ENCODE measurements around the gene MICA. TPM values are rescaled to one million over a fixed set of nuclear protein-coding genes. Genes with fewer than 3 reads are reported as not detected.
"Not testable (repeated sequence)": the region's sequence is repeated elsewhere in the genome, so short reads cannot be mapped to it uniquely, and the experiment has no call there.

MICA gene
- polyA plus RNA-seq, 1 of the 3 experiments (the other 2 are of a cell fraction): 28.8 TPM

DNA sequence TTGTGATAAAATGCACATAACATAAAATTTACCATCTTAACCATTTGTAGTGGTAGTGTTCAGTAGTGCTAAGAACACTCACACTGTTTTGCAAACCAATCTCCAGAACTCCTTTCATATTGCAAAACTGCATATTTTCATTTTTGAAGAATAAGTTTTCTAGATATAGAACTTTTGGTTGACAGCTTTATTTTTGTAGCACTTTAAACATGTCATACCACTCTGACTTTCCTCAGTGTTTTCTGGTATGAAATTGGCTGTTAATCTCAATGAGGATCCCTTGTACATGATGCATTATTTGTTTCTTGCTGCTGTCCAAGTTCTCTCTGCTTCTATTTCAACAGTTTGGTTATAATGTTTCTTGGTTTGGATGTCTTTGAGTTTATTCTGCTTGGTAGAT lies 49.5 kb downstream of the MICA start (continued):
- TF ChIP-seq USF1 (IDR thresholded peaks at IDR 0.05; ENCODE audit: borderline replicate concordance, low read depth) (no peak), RXRA (IDR thresholded peaks at IDR 0.05; ENCODE audit: borderline replicate concordance, low read depth) (no peak), TAF1 (IDR thresholded peaks at IDR 0.05; ENCODE audit: borderline replicate concordance, low read depth, low read length) (no peak), CHD2 (IDR thresholded peaks at IDR 0.05; ENCODE audit: low read length, partially characterized antibody) (no peak), TCF12 (IDR thresholded peaks at IDR 0.05) (no peak), JUND (IDR thresholded peaks at IDR 0.05) (no peak)
- TF ChIP-seq, protein P1, sequence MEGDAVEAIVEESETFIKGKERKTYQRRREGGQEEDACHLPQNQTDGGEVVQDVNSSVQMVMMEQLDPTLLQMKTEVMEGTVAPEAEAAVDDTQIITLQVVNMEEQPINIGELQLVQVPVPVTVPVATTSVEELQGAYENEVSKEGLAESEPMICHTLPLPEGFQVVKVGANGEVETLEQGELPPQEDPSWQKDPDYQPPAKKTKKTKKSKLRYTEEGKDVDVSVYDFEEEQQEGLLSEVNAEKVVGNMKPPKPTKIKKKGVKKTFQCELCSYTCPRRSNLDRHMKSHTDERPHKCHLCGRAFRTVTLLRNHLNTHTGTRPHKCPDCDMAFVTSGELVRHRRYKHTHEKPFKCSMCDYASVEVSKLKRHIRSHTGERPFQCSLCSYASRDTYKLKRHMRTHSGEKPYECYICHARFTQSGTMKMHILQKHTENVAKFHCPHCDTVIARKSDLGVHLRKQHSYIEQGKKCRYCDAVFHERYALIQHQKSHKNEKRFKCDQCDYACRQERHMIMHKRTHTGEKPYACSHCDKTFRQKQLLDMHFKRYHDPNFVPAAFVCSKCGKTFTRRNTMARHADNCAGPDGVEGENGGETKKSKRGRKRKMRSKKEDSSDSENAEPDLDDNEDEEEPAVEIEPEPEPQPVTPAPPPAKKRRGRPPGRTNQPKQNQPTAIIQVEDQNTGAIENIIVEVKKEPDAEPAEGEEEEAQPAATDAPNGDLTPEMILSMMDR (IDR thresholded peaks at IDR 0.05): no peak

DNA sequence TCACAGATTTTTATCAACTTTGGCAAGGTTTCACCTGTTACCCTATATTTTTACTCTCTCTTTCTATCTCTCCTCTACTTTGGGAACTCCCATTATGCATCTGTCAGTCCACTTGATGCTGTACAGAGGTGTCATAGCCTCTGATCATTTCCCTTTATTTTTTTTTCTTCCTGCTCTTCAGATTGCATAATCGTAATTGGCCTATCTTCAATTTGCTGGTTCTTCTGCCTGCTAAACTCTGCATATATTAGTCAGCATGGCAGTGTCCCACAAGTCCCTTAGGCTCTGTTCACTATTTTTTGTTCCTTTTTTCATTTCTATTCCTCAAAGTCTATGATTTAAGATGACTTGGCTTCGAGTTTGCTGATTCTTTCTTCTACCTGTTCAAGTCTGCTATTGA lies 49.9 kb downstream of the MICA start:
- Histone ChIP-seq H2AFZ (ENCODE audit: low read depth) (no peak overlapping the region), H3K79me2 (ENCODE audit: insufficient read depth) (no peaks in the 10 kb centered on the region), H3K36me3 (replicated peaks in 1 of 2; ENCODE audit: control insufficient read depth in 1 of 2, insufficient read depth in 2 of 2, low read length in 1 of 2) (no peaks in the 10 kb centered on the region), H3K9me2 (no peaks in the 10 kb centered on the region), H3K27me3 (ENCODE audit: insufficient read depth) (peaks cover 8% of the 10 kb centered on the region), H3K4me1 (ENCODE audit: control insufficient read depth in 1 of 2, insufficient read depth in 2 of 2, low read depth in 1 of 2, low read length in 1 of 2) (no peaks in the 10 kb centered on the region), H3K27ac (ENCODE audit: low read depth in 2 of 2, low read length in 1 of 2) (no peak overlapping the region), H3K9me3 (no peaks in the 10 kb centered on the region), H4K20me1 (ENCODE audit: insufficient read depth) (no peaks in the 10 kb centered on the region), H3K9ac (no peak overlapping the region), H3K4me2 (no peak overlapping the region), H3F3A (replicated peaks; ENCODE audit: insufficient read depth) (no peaks in the 10 kb centered on the region), H3K4me3 (ENCODE audit: low read depth in 2 of 2, low read length in 1 of 2) (no peak overlapping the region)
- 0% methylated on average over 2 of the region's 2 CpGs for WGBS (ENCODE audit: low lambda C conversion rate)
- DNase-seq: no peak
- CTCF ChIA-PET: no interaction called here
- TF ChIP-seq GABPA (IDR thresholded peaks at IDR 0.05; ENCODE audit: low read depth) (no peak), RXRA (IDR thresholded peaks at IDR 0.05; ENCODE audit: borderline replicate concordance, low read depth) (no peak), NRF1 (IDR thresholded peaks at IDR 0.05; ENCODE audit: low read depth, low read length) (no peak), EP300 (IDR thresholded peaks at IDR 0.05; ENCODE audit: borderline replicate concordance in 1 of 2, low read depth in 1 of 2, low read length in 1 of 2) (no peak), RAD21 (IDR thresholded peaks at IDR 0.05; ENCODE audit: low read length) (no peak), GATA2 (CRISPR knock-in tag; IDR thresholded peaks at IDR 0.05) (no peak), SIN3A (IDR thresholded peaks at IDR 0.05; ENCODE audit: borderline replicate concordance, low read depth, low read length) (no peak), CHD2 (IDR thresholded peaks at IDR 0.05; ENCODE audit: low read length, partially characterized antibody) (no peak), FOSL2 (IDR thresholded peaks at IDR 0.05; ENCODE audit: borderline replicate concordance, low read depth) (no peak), MEF2A (IDR thresholded peaks at IDR 0.05; ENCODE audit: borderline replicate concordance, low read depth) (no peak), USF1 (IDR thresholded peaks at IDR 0.05; ENCODE audit: borderline replicate concordance, low read depth) (no peak), ELF1 (IDR thresholded peaks at IDR 0.05) (no peak), SMC3 (IDR thresholded peaks at IDR 0.05; ENCODE audit: low read depth, low read length) (no peak), TAF1 (IDR thresholded peaks at IDR 0.05; ENCODE audit: borderline replicate concordance, low read depth, low read length) (no peak), NFIC (IDR thresholded peaks at IDR 0.05; ENCODE audit: borderline replicate concordance) (no peak), EZH2phosphoT487 (IDR thresholded peaks at IDR 0.05; ENCODE audit: borderline replicate concordance, low read depth) (no peak), YY1 (IDR thresholded peaks at IDR 0.05; ENCODE audit: low read depth) (no peak), USF2 (IDR thresholded peaks at IDR 0.05; ENCODE audit: borderline replicate concordance, low read depth, low read length) (no peak)
- TF ChIP-seq, protein P2, sequence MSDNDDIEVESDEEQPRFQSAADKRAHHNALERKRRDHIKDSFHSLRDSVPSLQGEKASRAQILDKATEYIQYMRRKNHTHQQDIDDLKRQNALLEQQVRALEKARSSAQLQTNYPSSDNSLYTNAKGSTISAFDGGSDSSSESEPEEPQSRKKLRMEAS (IDR thresholded peaks at IDR 0.05; ENCODE audit: low read depth): no peak
- POLR2A ChIA-PET: no interaction called here

GRCh38 chr6:31459864-31460263 lies 56.5 kb downstream of the MICA start:
- H3F3A ChIP-seq (replicated peaks; ENCODE audit: insufficient read depth); H3K27ac ChIP-seq (ENCODE audit: low read depth in 2 of 2, low read length in 1 of 2); H3K4me1 ChIP-seq (ENCODE audit: control insufficient read depth in 1 of 2, insufficient read depth in 2 of 2, low read depth in 1 of 2, low read length in 1 of 2); DNase-seq; H3K9ac ChIP-seq; H3K4me3 ChIP-seq (ENCODE audit: low read depth in 2 of 2, low read length in 1 of 2); POLR2A ChIA-PET; H3K36me3 ChIP-seq (replicated peaks in 1 of 2; ENCODE audit: control insufficient read depth in 1 of 2, insufficient read depth in 2 of 2, low read length in 1 of 2); H3K9me3 ChIP-seq; H3K9me2 ChIP-seq; CTCF ChIA-PET; H3K4me2 ChIP-seq; H3K79me2 ChIP-seq (ENCODE audit: insufficient read depth); H4K20me1 ChIP-seq (ENCODE audit: insufficient read depth); H2AFZ ChIP-seq (ENCODE audit: low read depth): not testable (repeated sequence)
- 16% methylated on average over 5 of the region's 5 CpGs for WGBS (ENCODE audit: low lambda C conversion rate)
- peaks cover 28% of the 10 kb centered on the region for H3K27me3 ChIP-seq (ENCODE audit: insufficient read depth)
